HFFc6 (cell line): ENCODE data around the gene SEC61A2. TPM values are rescaled to one million over a fixed set of nuclear protein-coding genes. Genes with fewer than 3 reads are reported as not detected.

ENCODE experiments used
- DNase-seq: peaks from one replicate; pipeline ENCODE4 v3.0.0-alpha.2; 2018
- H3K27ac Mint-ChIP-seq: 2 replicates; pipeline ENCODE4 v1.8.0; 2020; ENCODE audit warnings: mild to moderate bottlenecking, mixed read lengths
- H3K27me3 Mint-ChIP-seq: 2 replicates; pipeline ENCODE4 v1.8.0; 2021; ENCODE audit warnings: mild to moderate bottlenecking, moderate library complexity, mixed read lengths; ENCODE audit not compliant: insufficient read depth
- H3K36me3 Mint-ChIP-seq: 2 replicates; pipeline ENCODE4 v1.8.0; 2021; ENCODE audit warnings: low read depth, mixed read lengths
- H3K4me1 Mint-ChIP-seq: 2 replicates; pipeline ENCODE4 v1.8.0; 2020; ENCODE audit warnings: low read depth, mixed read lengths
- H3K4me3 Mint-ChIP-seq: 2 replicates; pipeline ENCODE4 v1.8.0; 2020; ENCODE audit warnings: mild to moderate bottlenecking, moderate library complexity, mixed read lengths
- H3K9me3 Mint-ChIP-seq: 2 replicates; pipeline ENCODE4 v1.8.0; 2020; ENCODE audit warnings: mild to moderate bottlenecking, mixed read lengths
- CTCF ChIP-seq: fragments of 200-600 bp; sonication (generic); IDR thresholded peaks from 2 replicates; pipeline ENCODE4 v1.5.0; 2021; ENCODE audit warnings: antibody characterized with exemption, mild to moderate bottlenecking
- total RNA-seq, 6 experiments: library from RNA; stranded (reverse); fragmentation: NEBNext Ultra II Directional; extraction: Animal tissue kit (Norgen Biotek cat#: 25700); gene quantifications; 2 replicates in 1 of 6; 3 replicates in 5 of 6; pipeline ENCODE4 v1.2.3, GENCODE V29; 2021

Gene SEC61A2
- total RNA-seq, 6 experiments from 2014 or later: 9.3 to 11.2 (median 10.6) TPM

- H3K27me3 Mint-ChIP-seq: no peaks in the 10 kb centered on the region; the same call in 1 of the 2 replicates
- no peak for TF ChIP-seq CTCF
- H3K4me1 Mint-ChIP-seq: peaks cover 12% of the 10 kb centered on the region
- H3K4me3 Mint-ChIP-seq: no peak overlapping the region
- peaks cover 9% of the 10 kb centered on the region; the same call in 1 of the 2 replicates for H3K36me3 Mint-ChIP-seq
- H3K9me3 Mint-ChIP-seq: no peaks in the 10 kb centered on the region
- H3K27ac Mint-ChIP-seq: peak overlapping the region; percentile 43; the same call in 1 of the 2 replicates
- peak; percentile 8 for DNase-seq
Observed at GRCh38 chr10:12177642-12178041, 48.2 kb downstream of the SEC61A2 start.

- Mint-ChIP-seq H3K27me3 (no peaks in the 10 kb centered on the region; the same call in 1 of the 2 replicates), H3K4me1 (peaks cover 12% of the 10 kb centered on the region), H3K9me3 (no peaks in the 10 kb centered on the region), H3K27ac (no peak overlapping the region), H3K36me3 (peaks cover 5% of the 10 kb centered on the region; the same call in 1 of the 2 replicates), H3K4me3 (no peak overlapping the region)
- no peak for TF ChIP-seq CTCF
- DNase-seq: no peak
Observed at GRCh38 chr10:12179606-12180170, 50.2 kb downstream of the SEC61A2 start.

GRCh38 chr10:12180221-12180974, 50.9 kb downstream of the SEC61A2 start:
- no peaks in the 10 kb centered on the region; the same call in 1 of the 2 replicates for H3K27me3 Mint-ChIP-seq
- no peak for TF ChIP-seq CTCF
- peaks cover 11% of the 10 kb centered on the region; the same call in 1 of the 2 replicates for H3K36me3 Mint-ChIP-seq
- H3K27ac Mint-ChIP-seq: no peak overlapping the region
- no peak for DNase-seq
- no peaks in the 10 kb centered on the region for H3K9me3 Mint-ChIP-seq
- peaks cover 12% of the 10 kb centered on the region for H3K4me1 Mint-ChIP-seq
- H3K4me3 Mint-ChIP-seq: no peak overlapping the region

- Mint-ChIP-seq H3K27me3 (no peaks in the 10 kb centered on the region; the same call in 1 of the 2 replicates), H3K4me1 (peaks cover 12% of the 10 kb centered on the region), H3K4me3 (no peak overlapping the region), H3K36me3 (peaks cover 17% of the 10 kb centered on the region; the same call in 1 of the 2 replicates), H3K9me3 (no peaks in the 10 kb centered on the region), H3K27ac (no peak overlapping the region)
- no peak for TF ChIP-seq CTCF
- no peak for DNase-seq
Observed at GRCh38 chr10:12181065-12181775, 51.7 kb downstream of the SEC61A2 start.

GRCh38 chr10:12184165-12184564, 54.7 kb downstream of the SEC61A2 start:
- TF ChIP-seq CTCF: no peak
- Mint-ChIP-seq H3K27me3 (no peaks in the 10 kb centered on the region), H3K4me3 (no peak overlapping the region), H3K36me3 (peaks cover 19% of the 10 kb centered on the region), H3K9me3 (no peaks in the 10 kb centered on the region), H3K4me1 (peaks cover 5% of the 10 kb centered on the region; the same call in 1 of the 2 replicates), H3K27ac (no peak overlapping the region)
- DNase-seq: no peak
